Glutamatergic neuron (in vitro differentiated cells): ENCODE results near the gene CAMK2A. TPM values are rescaled to one million over a fixed set of nuclear protein-coding genes. Genes with fewer than 3 reads are reported as not detected.

Experiments used
- DNase-seq: peaks from one replicate; pipeline ENCODE4 v3.0.0; 2022
- H3K27ac Mint-ChIP-seq: one replicate; pipeline ENCODE4 v1.8.0; 2020; ENCODE audit warnings: mild to moderate bottlenecking, mixed read lengths, inconsistent platforms; ENCODE audit not compliant: unreplicated experiment
- H3K27me3 Mint-ChIP-seq: one replicate; pipeline ENCODE4 v1.8.0; 2020; ENCODE audit warnings: mild to moderate bottlenecking, moderate library complexity, mixed read lengths, inconsistent platforms; ENCODE audit not compliant: unreplicated experiment
- H3K36me3 Mint-ChIP-seq: one replicate; pipeline ENCODE4 v1.8.0; 2020; ENCODE audit warnings: mild to moderate bottlenecking, mixed read lengths, inconsistent platforms; ENCODE audit not compliant: unreplicated experiment
- H3K4me1 Mint-ChIP-seq: one replicate; pipeline ENCODE4 v1.8.0; 2020; ENCODE audit warnings: mild to moderate bottlenecking, low read depth, mixed read lengths, inconsistent platforms; ENCODE audit not compliant: unreplicated experiment
- H3K4me3 Mint-ChIP-seq: one replicate; pipeline ENCODE4 v1.8.0; 2020; ENCODE audit warnings: mild to moderate bottlenecking, mixed read lengths, inconsistent platforms; ENCODE audit not compliant: unreplicated experiment
- H3K9me3 Mint-ChIP-seq: one replicate; pipeline ENCODE4 v1.8.0; 2020; ENCODE audit warnings: mild to moderate bottlenecking, moderate library complexity, mixed read lengths, inconsistent platforms; ENCODE audit not compliant: unreplicated experiment
- total RNA-seq: library from RNA; stranded (reverse); fragmentation: NEBNext Ultra II Directional; extraction: Animal tissue kit (Norgen Biotek cat#: 25700); gene quantifications from one replicate; pipeline ENCODE4 v1.2.1, GENCODE V29; 2021; ENCODE audit not compliant: unreplicated experiment
- TF ChIP-seq, protein P1 (sequence below): fragments of 200-600 bp; sonication (generic); IDR thresholded peaks from one replicate; pipeline ENCODE4 v1.5.0; 2021; ENCODE audit not compliant: partially characterized antibody, unreplicated experiment

The CAMK2A gene
- total RNA-seq, 1 donor from 2014 or later: 1.1 TPM

DNA sequence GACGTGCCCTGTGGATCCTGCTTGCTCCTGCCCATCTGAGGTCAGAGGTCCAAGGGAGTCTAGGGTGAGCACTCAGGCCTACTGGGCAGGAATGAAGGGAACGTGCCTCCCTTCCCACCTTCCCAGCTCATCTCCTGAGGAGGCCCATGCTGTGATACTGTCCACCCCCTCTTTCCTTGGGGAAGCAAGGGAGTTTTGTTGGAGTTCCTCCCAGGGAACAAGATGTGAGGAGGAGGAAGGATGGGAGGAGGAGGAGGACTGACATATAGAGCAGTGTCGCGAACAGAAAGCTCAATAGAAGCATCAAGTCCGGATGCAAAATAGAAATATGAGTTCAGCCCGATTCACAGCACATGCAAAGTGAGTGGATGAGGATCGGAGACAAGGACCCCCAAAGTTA, 58.7 kb downstream of the CAMK2A start:
- peaks cover 14% of the 10 kb centered on the region for H3K4me1 Mint-ChIP-seq
- TF ChIP-seq, protein P1, sequence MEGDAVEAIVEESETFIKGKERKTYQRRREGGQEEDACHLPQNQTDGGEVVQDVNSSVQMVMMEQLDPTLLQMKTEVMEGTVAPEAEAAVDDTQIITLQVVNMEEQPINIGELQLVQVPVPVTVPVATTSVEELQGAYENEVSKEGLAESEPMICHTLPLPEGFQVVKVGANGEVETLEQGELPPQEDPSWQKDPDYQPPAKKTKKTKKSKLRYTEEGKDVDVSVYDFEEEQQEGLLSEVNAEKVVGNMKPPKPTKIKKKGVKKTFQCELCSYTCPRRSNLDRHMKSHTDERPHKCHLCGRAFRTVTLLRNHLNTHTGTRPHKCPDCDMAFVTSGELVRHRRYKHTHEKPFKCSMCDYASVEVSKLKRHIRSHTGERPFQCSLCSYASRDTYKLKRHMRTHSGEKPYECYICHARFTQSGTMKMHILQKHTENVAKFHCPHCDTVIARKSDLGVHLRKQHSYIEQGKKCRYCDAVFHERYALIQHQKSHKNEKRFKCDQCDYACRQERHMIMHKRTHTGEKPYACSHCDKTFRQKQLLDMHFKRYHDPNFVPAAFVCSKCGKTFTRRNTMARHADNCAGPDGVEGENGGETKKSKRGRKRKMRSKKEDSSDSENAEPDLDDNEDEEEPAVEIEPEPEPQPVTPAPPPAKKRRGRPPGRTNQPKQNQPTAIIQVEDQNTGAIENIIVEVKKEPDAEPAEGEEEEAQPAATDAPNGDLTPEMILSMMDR: no peak

GRCh38 chr5:150229571-150229970, 60.0 kb downstream of the CAMK2A start:
- Mint-ChIP-seq H3K36me3 (no peaks in the 10 kb centered on the region), H3K4me3 (no peak overlapping the region), H3K9me3 (peaks cover 2% of the 10 kb centered on the region), H3K27me3 (peaks cover 2% of the 10 kb centered on the region), H3K27ac (no peak overlapping the region), H3K4me1 (peaks cover 1% of the 10 kb centered on the region)
- TF ChIP-seq, protein P1: no peak
- DNase-seq: no peak

More for the DNA sequence above, 58.7 kb downstream of the CAMK2A start:
- Mint-ChIP-seq H3K9me3 (peaks cover 2% of the 10 kb centered on the region), H3K27me3 (peaks cover 2% of the 10 kb centered on the region), H3K4me3 (no peak overlapping the region), H3K36me3 (no peaks in the 10 kb centered on the region), H3K27ac (no peak overlapping the region)
- DNase-seq: no peak

- DNase-seq: no peak
- Mint-ChIP-seq H3K4me1 (no peaks in the 10 kb centered on the region), H3K9me3 (peaks cover 2% of the 10 kb centered on the region), H3K27ac (no peak overlapping the region), H3K27me3 (peaks cover 2% of the 10 kb centered on the region), H3K36me3 (no peaks in the 10 kb centered on the region), H3K4me3 (no peak overlapping the region)
- TF ChIP-seq, protein P1: no peak
Observed at GRCh38 chr5:150227606-150228273, 61.8 kb downstream of the CAMK2A start.

DNA sequence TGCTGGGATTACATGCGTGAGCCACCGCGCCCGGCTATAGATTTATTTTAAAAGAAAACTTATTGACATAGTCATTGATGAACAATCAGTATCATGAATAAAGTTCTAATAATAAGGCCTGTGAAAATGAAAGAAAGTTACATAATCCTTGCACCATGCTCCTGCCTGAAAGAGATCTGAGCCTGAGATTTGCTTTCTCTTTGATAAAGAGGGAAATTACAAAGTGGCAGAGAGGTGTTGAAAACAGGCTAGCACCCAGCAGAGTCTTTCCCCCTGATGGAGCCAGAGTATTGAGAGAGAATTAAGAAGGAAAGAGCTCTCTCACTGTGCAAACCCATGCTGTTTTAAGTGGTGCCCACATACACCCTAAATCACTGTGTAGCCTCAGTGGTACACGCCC, 62.5 kb downstream of the CAMK2A start:
- no peak for DNase-seq
- no peaks in the 10 kb centered on the region for H3K36me3 Mint-ChIP-seq

DNA sequence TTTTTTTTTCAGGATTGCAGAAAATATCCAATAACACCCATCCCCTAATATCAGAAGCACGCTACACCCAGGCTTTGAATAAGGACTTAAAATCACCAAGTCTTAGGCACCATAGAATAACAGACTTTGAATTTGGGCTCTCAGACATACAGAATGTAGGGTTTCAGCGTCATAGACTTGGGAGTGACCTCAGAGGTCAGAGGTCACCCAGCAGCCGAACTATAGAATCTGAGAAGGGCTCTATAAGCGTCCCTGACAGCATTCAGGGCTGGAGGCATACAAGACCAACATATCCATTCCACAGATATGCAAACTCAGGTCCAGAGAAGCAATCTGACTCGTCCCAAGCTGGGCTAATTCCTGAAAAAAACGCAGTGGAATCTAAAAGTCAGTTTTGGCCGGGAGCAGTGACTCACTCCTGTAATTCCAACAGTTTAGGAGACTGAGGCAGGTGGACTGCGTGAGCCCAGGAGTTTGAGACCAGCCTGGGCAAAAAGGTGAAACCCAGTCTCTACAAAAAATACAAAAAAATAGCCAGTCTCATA, 65.0 kb downstream of the CAMK2A start:
- no peak overlapping the region for H3K27ac Mint-ChIP-seq
- TF ChIP-seq, protein P1: no peak
- no peak for DNase-seq

More for the DNA sequence above, 62.5 kb downstream of the CAMK2A start:
- Mint-ChIP-seq H3K27me3 (peaks cover 2% of the 10 kb centered on the region), H3K27ac (no peak overlapping the region), H3K9me3 (peaks cover 2% of the 10 kb centered on the region), H3K4me3 (no peak overlapping the region), H3K4me1 (no peaks in the 10 kb centered on the region)
- TF ChIP-seq, protein P1: no peak

More for the DNA sequence above, 65.0 kb downstream of the CAMK2A start:
- Mint-ChIP-seq H3K27me3 (peaks cover 2% of the 10 kb centered on the region), H3K4me3 (no peak overlapping the region), H3K9me3 (peaks cover 2% of the 10 kb centered on the region), H3K4me1 (peaks cover 9% of the 10 kb centered on the region), H3K36me3 (no peaks in the 10 kb centered on the region)
